GM23338 (cell line): ENCODE data around the gene TRABD. TPM values are rescaled to one million over a fixed set of nuclear protein-coding genes. Genes with fewer than 3 reads are reported as not detected.

ENCODE experiments used
- ATAC-seq: fragments of 200-7000 bp; cut with Tn5 transposase; 3 replicates; pipeline ENCODE4 v1.9.1; 2020
- DNase-seq: peaks from one replicate; pipeline ENCODE4 v3.0.0-alpha.2; 2015; ENCODE audit warnings: low spot score
- H2AFZ ChIP-seq: fragments of 200-600 bp; sonication (generic); 2 replicates; pipeline ENCODE4 v1.8.0; 2016; ENCODE audit warnings: antibody characterized with exemption, mild to moderate bottlenecking, moderate library complexity
- H3F3A ChIP-seq: fragments of 200-600 bp; sonication (generic); replicated peaks from 2 replicates; pipeline ENCODE4 v1.8.0; 2017; ENCODE audit warnings: antibody characterized with exemption, mixed run types, low read depth
- H3K27ac ChIP-seq: fragments of 200-600 bp; sonication (generic); 2 replicates; pipeline ENCODE4 v1.6.1; 2016; ENCODE audit warnings: low read depth
- H3K27me3 ChIP-seq: fragments of 200-600 bp; sonication (generic); 2 replicates; pipeline ENCODE4 v1.8.0; 2016; ENCODE audit warnings: mild to moderate bottlenecking, mixed run types, moderate library complexity; ENCODE audit not compliant: insufficient read depth
- H3K36me3 ChIP-seq: fragments of 200-600 bp; sonication (generic); 2 replicates; pipeline ENCODE4 v1.8.0; 2016; ENCODE audit warnings: mild to moderate bottlenecking; ENCODE audit not compliant: insufficient read depth
- H3K4me1 ChIP-seq: fragments of 200-600 bp; sonication (generic); 2 replicates; pipeline ENCODE4 v1.8.0; 2016; ENCODE audit warnings: mild to moderate bottlenecking, moderate library complexity; ENCODE audit not compliant: insufficient read depth
- H3K4me2 ChIP-seq: fragments of 200-600 bp; sonication (generic); 2 replicates; pipeline ENCODE4 v1.7.1; 2017; ENCODE audit warnings: mixed run types
- H3K4me3 ChIP-seq: fragments of 200-600 bp; sonication (generic); 2 replicates; pipeline ENCODE4 v1.6.1; 2016; ENCODE audit warnings: mixed run types
- H3K79me2 ChIP-seq: fragments of 200-600 bp; sonication (generic); replicated peaks from 2 replicates; pipeline ENCODE4 v1.8.0; 2017; ENCODE audit warnings: mild to moderate bottlenecking; ENCODE audit not compliant: insufficient read depth
- H3K9me2 ChIP-seq: fragments of 200-600 bp; sonication (generic); 2 replicates; pipeline ENCODE4 v1.8.0; 2017; ENCODE audit not compliant: insufficient read depth
- H4K20me1 ChIP-seq: fragments of 200-600 bp; sonication (generic); replicated peaks from 2 replicates; pipeline ENCODE4 v1.8.0; 2017; ENCODE audit warnings: mild to moderate bottlenecking; ENCODE audit not compliant: insufficient read depth
- H3K27ac Mint-ChIP-seq: 2 replicates; pipeline ENCODE4 v1.8.0; 2020; ENCODE audit warnings: inconsistent platforms, mild to moderate bottlenecking, moderate library complexity, mixed read lengths
- H3K27me3 Mint-ChIP-seq: 3 replicates; pipeline ENCODE4 v1.8.0; 2022; ENCODE audit warnings: low read depth, mild to moderate bottlenecking, moderate library complexity, mixed read lengths, inconsistent platforms; ENCODE audit not compliant: insufficient read depth, poor library complexity
- H3K36me3 Mint-ChIP-seq: 3 replicates; pipeline ENCODE4 v1.8.0; 2021; ENCODE audit warnings: low read depth, mild to moderate bottlenecking, inconsistent platforms, moderate library complexity, mixed read lengths
- H3K4me1 Mint-ChIP-seq: 3 replicates; pipeline ENCODE4 v1.8.0; 2020; ENCODE audit warnings: mild to moderate bottlenecking, inconsistent platforms, mixed read lengths
- H3K4me3 Mint-ChIP-seq: 3 replicates; pipeline ENCODE4 v1.8.0; 2021; ENCODE audit warnings: moderate library complexity, mild to moderate bottlenecking, inconsistent platforms, mixed read lengths
- H3K9me3 Mint-ChIP-seq: 3 replicates; pipeline ENCODE4 v1.8.0; 2020; ENCODE audit warnings: moderate library complexity, mild to moderate bottlenecking, inconsistent platforms, mixed read lengths
- CREB1 ChIP-seq: fragments of 250-450 bp; sonication (Bioruptor Pico); IDR thresholded peaks from 2 replicates; pipeline ENCODE4 v1.5.0; 2020; ENCODE audit warnings: low read depth, mild to moderate bottlenecking, moderate library complexity
- EZH2phosphoT487 ChIP-seq: fragments of 200-600 bp; sonication (generic); IDR thresholded peaks from one replicate; pipeline ENCODE4 v1.8.1; 2018; ENCODE audit warnings: antibody characterized with exemption; ENCODE audit not compliant: unreplicated experiment
- POLR2AphosphoS5 ChIP-seq: IDR thresholded peaks from 2 replicates; pipeline ENCODE4 v1.6.1; 2016; ENCODE audit warnings: antibody characterized with exemption, low read depth
- STAT1 ChIP-seq: IDR thresholded peaks from one replicate; pipeline ENCODE4 v1.6.1; 2016; ENCODE audit warnings: antibody characterized with exemption; ENCODE audit not compliant: unreplicated experiment
- ZNF331 ChIP-seq: fragments of 250-450 bp; sonication (Bioruptor Pico); IDR thresholded peaks from 2 replicates; pipeline ENCODE4 v1.5.0; 2020; ENCODE audit warnings: low read depth, mild to moderate bottlenecking, moderate library complexity
- polyA plus RNA-seq: library from polyadenylated mRNA; unstranded; fragments of >200 nt; fragmentation: Nextera tagmentation; extraction: Ambion mirVana; gene quantifications from 2 replicates; pipeline ENCODE4 v1.2.1, GENCODE V29; 2016
- total RNA-seq: library from RNA; depleted of rRNA; stranded (reverse); fragments of >200 nt; shearing (Covaris generic); gene quantifications from 2 replicates; pipeline ENCODE4 v1.2.3, GENCODE V29; 2014
- TF ChIP-seq, protein P1 (sequence below): IDR thresholded peaks from one replicate; pipeline ENCODE4 v1.6.1; 2018; ENCODE audit warnings: antibody characterized with exemption; ENCODE audit not compliant: unreplicated experiment
- TF ChIP-seq, protein P2 (sequence below), 2 experiments: fragments of 200-600 bp in 1 of 2; sonication (generic) in 1 of 2; conservative IDR thresholded peaks; 2 replicates each; pipeline versions ENCODE4 v1.5.1 to v1.6.1; 2016 to 2017; ENCODE audit warnings: antibody characterized with exemption in 2 of 2, low read depth in 2 of 2, mild to moderate bottlenecking in 2 of 2, moderate library complexity in 1 of 2

TRABD gene
- total and polyA plus RNA-seq, 2 experiments from 2014 or later = 44.1 to 66.1 TPM

DNA sequence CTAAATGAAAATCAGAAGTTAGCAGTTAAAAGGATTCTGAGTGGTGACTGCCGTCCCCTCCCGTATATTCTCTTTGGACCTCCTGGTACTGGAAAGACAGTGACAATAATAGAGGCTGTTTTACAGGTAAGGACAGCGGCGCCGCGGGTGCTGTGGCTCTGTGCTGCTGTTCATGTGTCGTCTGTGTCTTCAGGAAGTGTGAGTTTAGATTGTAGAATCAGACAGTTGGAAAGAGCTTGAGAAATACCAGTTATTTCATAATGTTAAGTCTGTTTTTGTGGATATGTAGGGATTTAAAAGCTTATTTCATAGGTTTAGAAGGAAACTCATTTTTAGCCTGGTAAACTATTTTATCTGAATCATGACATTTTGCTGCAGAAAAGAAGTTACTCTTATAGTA, 42.6 kb upstream of the TRABD start (continued):
- TF ChIP-seq POLR2AphosphoS5 = no peak
- no peak for TF ChIP-seq STAT1
- TF ChIP-seq, protein P1, sequence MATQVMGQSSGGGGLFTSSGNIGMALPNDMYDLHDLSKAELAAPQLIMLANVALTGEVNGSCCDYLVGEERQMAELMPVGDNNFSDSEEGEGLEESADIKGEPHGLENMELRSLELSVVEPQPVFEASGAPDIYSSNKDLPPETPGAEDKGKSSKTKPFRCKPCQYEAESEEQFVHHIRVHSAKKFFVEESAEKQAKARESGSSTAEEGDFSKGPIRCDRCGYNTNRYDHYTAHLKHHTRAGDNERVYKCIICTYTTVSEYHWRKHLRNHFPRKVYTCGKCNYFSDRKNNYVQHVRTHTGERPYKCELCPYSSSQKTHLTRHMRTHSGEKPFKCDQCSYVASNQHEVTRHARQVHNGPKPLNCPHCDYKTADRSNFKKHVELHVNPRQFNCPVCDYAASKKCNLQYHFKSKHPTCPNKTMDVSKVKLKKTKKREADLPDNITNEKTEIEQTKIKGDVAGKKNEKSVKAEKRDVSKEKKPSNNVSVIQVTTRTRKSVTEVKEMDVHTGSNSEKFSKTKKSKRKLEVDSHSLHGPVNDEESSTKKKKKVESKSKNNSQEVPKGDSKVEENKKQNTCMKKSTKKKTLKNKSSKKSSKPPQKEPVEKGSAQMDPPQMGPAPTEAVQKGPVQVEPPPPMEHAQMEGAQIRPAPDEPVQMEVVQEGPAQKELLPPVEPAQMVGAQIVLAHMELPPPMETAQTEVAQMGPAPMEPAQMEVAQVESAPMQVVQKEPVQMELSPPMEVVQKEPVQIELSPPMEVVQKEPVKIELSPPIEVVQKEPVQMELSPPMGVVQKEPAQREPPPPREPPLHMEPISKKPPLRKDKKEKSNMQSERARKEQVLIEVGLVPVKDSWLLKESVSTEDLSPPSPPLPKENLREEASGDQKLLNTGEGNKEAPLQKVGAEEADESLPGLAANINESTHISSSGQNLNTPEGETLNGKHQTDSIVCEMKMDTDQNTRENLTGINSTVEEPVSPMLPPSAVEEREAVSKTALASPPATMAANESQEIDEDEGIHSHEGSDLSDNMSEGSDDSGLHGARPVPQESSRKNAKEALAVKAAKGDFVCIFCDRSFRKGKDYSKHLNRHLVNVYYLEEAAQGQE = no peak
- TF ChIP-seq CREB1 (CRISPR knock-in tag) = no peak
- TF ChIP-seq ZNF331 (CRISPR knock-in tag) = no peak
- no peak for TF ChIP-seq EZH2phosphoT487

DNA sequence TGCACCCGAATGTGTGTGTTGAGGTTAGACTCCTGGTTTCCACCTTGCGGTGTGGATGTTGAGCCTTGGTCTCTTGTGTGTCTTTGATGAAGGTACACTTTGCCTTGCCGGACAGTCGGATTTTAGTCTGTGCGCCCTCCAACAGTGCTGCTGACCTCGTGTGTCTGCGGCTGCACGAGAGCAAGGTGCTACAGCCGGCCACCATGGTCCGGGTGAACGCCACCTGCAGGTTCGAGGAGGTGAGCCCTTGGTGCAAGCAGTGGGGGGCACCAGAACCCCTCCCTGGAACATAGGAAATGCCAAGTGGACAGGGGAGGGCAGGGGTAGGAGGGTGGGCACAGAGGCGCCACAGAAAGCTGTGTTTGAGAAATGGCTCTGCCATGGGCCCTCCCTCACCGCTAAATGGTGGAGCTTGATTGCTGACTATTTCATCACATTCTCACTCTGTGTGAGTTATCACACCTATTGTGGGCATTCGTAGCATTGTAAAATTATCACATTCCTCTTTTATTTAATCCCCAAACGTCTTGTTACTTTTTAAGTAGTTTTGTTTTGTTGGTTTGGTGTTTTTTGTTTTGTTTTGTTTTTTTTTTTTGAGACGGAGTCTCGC, 41.6 kb upstream of the TRABD start:
- Mint-ChIP-seq H3K36me3 (no peaks in the 10 kb centered on the region), H3K27ac (no peak overlapping the region), H3K9me3 (no peaks in the 10 kb centered on the region), H3K4me1 (peaks cover 6% of the 10 kb centered on the region), H3K27me3 (peaks cover 10% of the 10 kb centered on the region), H3K4me3 (no peak overlapping the region)
- no peak for ATAC-seq
- H3K79me2 ChIP-seq = no peaks in the 10 kb centered on the region
- no peak for DNase-seq
- no peaks in the 10 kb centered on the region for H3K36me3 ChIP-seq
- H3K4me2 ChIP-seq = no peak overlapping the region
- H3K9me2 ChIP-seq = no peaks in the 10 kb centered on the region
- TF ChIP-seq, protein P2, sequence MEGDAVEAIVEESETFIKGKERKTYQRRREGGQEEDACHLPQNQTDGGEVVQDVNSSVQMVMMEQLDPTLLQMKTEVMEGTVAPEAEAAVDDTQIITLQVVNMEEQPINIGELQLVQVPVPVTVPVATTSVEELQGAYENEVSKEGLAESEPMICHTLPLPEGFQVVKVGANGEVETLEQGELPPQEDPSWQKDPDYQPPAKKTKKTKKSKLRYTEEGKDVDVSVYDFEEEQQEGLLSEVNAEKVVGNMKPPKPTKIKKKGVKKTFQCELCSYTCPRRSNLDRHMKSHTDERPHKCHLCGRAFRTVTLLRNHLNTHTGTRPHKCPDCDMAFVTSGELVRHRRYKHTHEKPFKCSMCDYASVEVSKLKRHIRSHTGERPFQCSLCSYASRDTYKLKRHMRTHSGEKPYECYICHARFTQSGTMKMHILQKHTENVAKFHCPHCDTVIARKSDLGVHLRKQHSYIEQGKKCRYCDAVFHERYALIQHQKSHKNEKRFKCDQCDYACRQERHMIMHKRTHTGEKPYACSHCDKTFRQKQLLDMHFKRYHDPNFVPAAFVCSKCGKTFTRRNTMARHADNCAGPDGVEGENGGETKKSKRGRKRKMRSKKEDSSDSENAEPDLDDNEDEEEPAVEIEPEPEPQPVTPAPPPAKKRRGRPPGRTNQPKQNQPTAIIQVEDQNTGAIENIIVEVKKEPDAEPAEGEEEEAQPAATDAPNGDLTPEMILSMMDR (conservative IDR thresholded peaks at IDR 0.05; ENCODE audit: low read depth in 2 of 2) = peak in 1 of 2 experiments; percentile 40; a peak in 3 of 4 replicates
- no peak for TF ChIP-seq EZH2phosphoT487
- H4K20me1 ChIP-seq = no peaks in the 10 kb centered on the region
- H3F3A ChIP-seq = no peaks in the 10 kb centered on the region
- H2AFZ ChIP-seq = no peak overlapping the region
- no peaks in the 10 kb centered on the region for H3K27me3 ChIP-seq
- H3K4me3 ChIP-seq = no peak overlapping the region
- no peak overlapping the region for H3K27ac ChIP-seq
- no peaks in the 10 kb centered on the region for H3K4me1 ChIP-seq
